Endodermal cell (in vitro differentiated cells): ENCODE results near the gene HMGXB4. TPM values are rescaled to one million over a fixed set of nuclear protein-coding genes. Genes with fewer than 3 reads are reported as not detected.

ENCODE experiments used
- DNase-seq: peaks from one replicate; pipeline ENCODE4 v3.0.0-alpha.2; 2017
- H3K27ac ChIP-seq: 2 replicates; pipeline ENCODE4 v1.5.1; 2013; ENCODE audit warnings: mild to moderate bottlenecking, low read depth, low read length, moderate library complexity
- H3K27me3 ChIP-seq: 2 replicates; pipeline ENCODE4 v1.6.1; 2013; ENCODE audit warnings: mild to moderate bottlenecking, low read length, moderate library complexity; ENCODE audit not compliant: insufficient read depth, control insufficient read depth, poor library complexity, severe bottlenecking
- H3K36me3 ChIP-seq: 2 replicates; pipeline ENCODE4 v1.7.0; 2013; ENCODE audit warnings: mild to moderate bottlenecking, low read length, moderate library complexity; ENCODE audit not compliant: control insufficient read depth, insufficient read depth
- H3K4me1 ChIP-seq: one replicate; pipeline ENCODE4 v1.7.0; 2013; ENCODE audit warnings: low read length; ENCODE audit not compliant: control insufficient read depth, insufficient read depth
- H3K4me3 ChIP-seq: 2 replicates; pipeline ENCODE4 v1.5.1; 2013; ENCODE audit warnings: mild to moderate bottlenecking, low read length, moderate library complexity
- H3K9ac ChIP-seq: 2 replicates; pipeline ENCODE4 v1.6.1; 2013; ENCODE audit warnings: mild to moderate bottlenecking, low read length, moderate library complexity; ENCODE audit not compliant: poor library complexity, severe bottlenecking; ENCODE audit errors: extremely low read depth
- H3K9me3 ChIP-seq: 2 replicates; pipeline ENCODE4 v1.6.1; 2013; ENCODE audit warnings: mild to moderate bottlenecking, low read length, moderate library complexity; ENCODE audit not compliant: control insufficient read depth
- H3K27ac Mint-ChIP-seq: 2 replicates; pipeline ENCODE4 v1.8.0; 2020; ENCODE audit warnings: mixed read lengths
- H3K27me3 Mint-ChIP-seq: 2 replicates; pipeline ENCODE4 v1.8.0; 2021; ENCODE audit warnings: mild to moderate bottlenecking, mixed read lengths; ENCODE audit not compliant: insufficient read depth
- H3K36me3 Mint-ChIP-seq: 2 replicates; pipeline ENCODE4 v1.8.0; 2020; ENCODE audit warnings: low read depth, mixed read lengths
- H3K4me1 Mint-ChIP-seq: 2 replicates; pipeline ENCODE4 v1.8.0; 2020; ENCODE audit warnings: mixed read lengths
- H3K4me3 Mint-ChIP-seq: 2 replicates; pipeline ENCODE4 v1.8.0; 2020; ENCODE audit warnings: mild to moderate bottlenecking, moderate library complexity, mixed read lengths
- H3K9me3 Mint-ChIP-seq: 2 replicates; pipeline ENCODE4 v1.8.0; 2020; ENCODE audit warnings: mild to moderate bottlenecking, mixed read lengths
- CTCF ChIP-seq: fragments of 200-600 bp; sonication (generic); conservative IDR thresholded peaks from 2 replicates; pipeline ENCODE4 v1.5.0; 2021; ENCODE audit warnings: antibody characterized with exemption, mild to moderate bottlenecking
- WGBS, 2 experiments: methylation state at CpG; one replicate each; pipeline versions ENCODE4 v1.1.5 to v1.1.7; 2013; ENCODE audit warnings: missing lambda C conversion rate in 2 of 2, mixed read lengths in 1 of 2; ENCODE audit not compliant: insufficient coverage in 1 of 2, insufficient read length in 1 of 2; 5-methylcytosine and 5-hydroxymethylcytosine counted together
- total RNA-seq, 2 donors: library from RNA; stranded (reverse); fragmentation: NEBNext Ultra II Directional in 1 of 2; extraction: Animal tissue kit (Norgen Biotek cat#: 25700) in 1 of 2; gene quantifications; 2 replicates in 1 of 2; 3 replicates in 1 of 2; pipeline ENCODE4 v1.2.1, GENCODE V29; 2021

Gene HMGXB4
- total RNA-seq, 2 donors from 2014 or later = 36.2 to 58.9 TPM

GRCh38 chr22:35301372-35301874, 44.1 kb downstream of the HMGXB4 start:
- H3K36me3 ChIP-seq = peaks cover 17% of the 10 kb centered on the region
- 90 to 96% methylated on average over 12 to 17 of the region's 17 CpGs for WGBS, 2 experiments
- H3K27me3 ChIP-seq = no peaks in the 10 kb centered on the region
- H3K27me3 Mint-ChIP-seq = no peaks in the 10 kb centered on the region
- no peaks in the 10 kb centered on the region for H3K9me3 ChIP-seq
- peaks cover 21% of the 10 kb centered on the region for H3K36me3 Mint-ChIP-seq
- no peak overlapping the region for H3K9ac ChIP-seq
- H3K4me1 ChIP-seq = no peaks in the 10 kb centered on the region
- TF ChIP-seq CTCF = no peak
- no peak overlapping the region for H3K4me3 ChIP-seq
- peaks cover 5% of the 10 kb centered on the region for H3K4me1 Mint-ChIP-seq
- peak overlapping the region; percentile 75 for H3K4me3 Mint-ChIP-seq
- H3K27ac Mint-ChIP-seq = peak overlapping the region; percentile 61
- no peak overlapping the region for H3K27ac ChIP-seq
- DNase-seq = no peak
- no peaks in the 10 kb centered on the region for H3K9me3 Mint-ChIP-seq

GRCh38 chr22:35303029-35303624, 45.8 kb downstream of the HMGXB4 start:
- Histone ChIP-seq H3K36me3 (peaks cover 5% of the 10 kb centered on the region), H3K27me3 (no peaks in the 10 kb centered on the region), H3K27ac (no peak overlapping the region), H3K4me1 (no peaks in the 10 kb centered on the region), H3K9me3 (no peaks in the 10 kb centered on the region), H3K9ac (no peak overlapping the region), H3K4me3 (no peak overlapping the region)
- WGBS, 2 experiments = 80 to 81% methylated on average over 1 to 5 of the region's 5 CpGs
- no peak for DNase-seq
- H3K27ac Mint-ChIP-seq = no peak overlapping the region
- no peaks in the 10 kb centered on the region for H3K9me3 Mint-ChIP-seq
- peaks cover 11% of the 10 kb centered on the region for H3K36me3 Mint-ChIP-seq
- H3K4me1 Mint-ChIP-seq = peaks cover 12% of the 10 kb centered on the region
- no peak overlapping the region for H3K4me3 Mint-ChIP-seq
- H3K27me3 Mint-ChIP-seq = no peaks in the 10 kb centered on the region
- TF ChIP-seq CTCF = no peak

GRCh38 chr22:35305525-35306070, 48.3 kb downstream of the HMGXB4 start:
- no peaks in the 10 kb centered on the region for H3K9me3 ChIP-seq
- no peak overlapping the region for H3K9ac ChIP-seq
- H3K4me1 Mint-ChIP-seq = peaks cover 18% of the 10 kb centered on the region
- 83 to 86% methylated on average over 7 to 8 of the region's 8 CpGs for WGBS, 2 experiments
- no peaks in the 10 kb centered on the region for H3K27me3 ChIP-seq
- H3K27ac ChIP-seq = no peak overlapping the region
- H3K4me3 ChIP-seq = no peak overlapping the region
- no peak overlapping the region for H3K27ac Mint-ChIP-seq
- H3K4me1 ChIP-seq = peaks cover 2% of the 10 kb centered on the region
- H3K9me3 Mint-ChIP-seq = no peaks in the 10 kb centered on the region
- H3K36me3 Mint-ChIP-seq = peaks cover 15% of the 10 kb centered on the region
- no peaks in the 10 kb centered on the region for H3K27me3 Mint-ChIP-seq
- H3K4me3 Mint-ChIP-seq = no peak overlapping the region
- DNase-seq = no peak
- no peak for TF ChIP-seq CTCF
- H3K36me3 ChIP-seq = no peaks in the 10 kb centered on the region
